Prostate gland (tissue), 2 donors: Measurements from ENCODE around the gene KREMEN1. TPM values are rescaled to one million over a fixed set of nuclear protein-coding genes. Genes with fewer than 3 reads are reported as not detected.

Source experiments
- DNase-seq: peaks from one replicate; pipeline ENCODE4 v3.0.0-alpha.2; 2019; ENCODE audit warnings: low spot score
- H3K27ac ChIP-seq, 2 donors: fragments of 200-600 bp; sonication (generic); 2 replicates each; pipeline ENCODE4 v1.5.1; 2017 to 2019
- H3K27me3 ChIP-seq: fragments of 200-600 bp; sonication (generic); replicated peaks from 2 replicates; pipeline ENCODE4 v1.5.1; 2019; ENCODE audit not compliant: insufficient read depth
- H3K36me3 ChIP-seq, 2 donors: fragments of 200-600 bp; sonication (generic); 1 replicate in 1 of 2; 2 replicates in 1 of 2; pipeline versions ENCODE4 v1.5.1 to v1.8.1; 2017 to 2019
- H3K4me1 ChIP-seq: fragments of 200-600 bp; sonication (generic); replicated peaks from 2 replicates; pipeline ENCODE4 v1.5.1; 2019
- H3K4me3 ChIP-seq, 2 donors: fragments of 200-600 bp; sonication (generic); 2 replicates each; pipeline ENCODE4 v1.5.1; 2017 to 2019
- H3K9me3 ChIP-seq: fragments of 200-600 bp; sonication (generic); 2 replicates; pipeline ENCODE4 v1.5.1; 2017
- CTCF ChIP-seq, 4 experiments: fragments of 200-600 bp in 2 of 4; fragments of 450-650 bp in 2 of 4; sonication (generic) in 2 of 4; IDR thresholded peaks; 1 replicate in 3 of 4; 2 replicates in 1 of 4; pipeline ENCODE4 v1.5.1; 2016 to 2019; ENCODE audit warnings: antibody characterized with exemption in 4 of 4, mild to moderate bottlenecking in 2 of 4, moderate library complexity in 2 of 4
- POLR2A ChIP-seq: fragments of 450-650 bp; IDR thresholded peaks from one replicate; pipeline ENCODE4 v1.6.1; 2016; ENCODE audit warnings: antibody characterized with exemption, mild to moderate bottlenecking
- POLR2AphosphoS5 ChIP-seq: sonication (generic); formaldehyde crosslinking; IDR thresholded peaks from one replicate; pipeline ENCODE4 v1.6.1; 2017; ENCODE audit warnings: antibody characterized with exemption
- WGBS: methylation state at CpG from one replicate; pipeline ENCODE4 v1.1.5; 2018; 5-methylcytosine and 5-hydroxymethylcytosine counted together
- intact Hi-C: fragments of 100-400 bp; cut with DNase I; formaldehyde crosslinking; loops from one replicate; pipeline ENCODE4 v1.14.2; 2022
- total RNA-seq, 2 donors: library from RNA; depleted of rRNA; stranded (reverse); fragments of >200 nt; gene quantifications; one replicate each; pipeline ENCODE4 v1.1.0, GENCODE V29; 2016

The KREMEN1 gene
- total RNA-seq, 2 donors from 2014 or later, result 19.3 to 49.0 TPM

DNA sequence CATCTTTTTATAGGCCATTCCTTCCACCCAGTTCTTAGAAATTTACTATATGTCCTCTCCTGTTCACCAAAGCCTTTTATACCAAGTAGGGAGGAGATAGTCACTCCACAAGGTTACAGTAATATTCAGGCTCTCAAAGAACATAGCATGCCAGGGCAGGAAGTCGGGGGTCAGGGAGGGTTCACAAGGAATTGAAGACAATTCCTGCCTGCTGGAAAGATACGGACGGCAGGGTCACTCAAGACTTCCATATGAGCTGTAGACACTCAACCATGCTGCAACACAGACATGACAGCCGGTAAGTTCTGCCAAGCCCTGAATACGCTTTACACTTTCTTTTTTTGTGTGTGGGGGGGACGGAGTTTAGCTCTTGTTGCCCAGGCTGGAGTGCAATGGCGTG lies 11.9 kb upstream of the KREMEN1 start:
- no peak for TF ChIP-seq CTCF (IDR thresholded peaks at IDR 0.05)
- no peak for TF ChIP-seq POLR2A
- TF ChIP-seq POLR2AphosphoS5, result no peak
- intact Hi-C loops, result no loop called here
- DNase-seq, result no peak
- Histone ChIP-seq H3K4me3 (no peak overlapping the region), H3K27ac (no peak overlapping the region), H3K27me3 (no peaks in the 10 kb centered on the region), H3K36me3 (no peaks in the 10 kb centered on the region), H3K4me1 (peaks cover 4% of the 10 kb centered on the region), H3K9me3 (no peaks in the 10 kb centered on the region)
- WGBS, result 71% methylated on average over 7 of the region's 7 CpGs

DNA sequence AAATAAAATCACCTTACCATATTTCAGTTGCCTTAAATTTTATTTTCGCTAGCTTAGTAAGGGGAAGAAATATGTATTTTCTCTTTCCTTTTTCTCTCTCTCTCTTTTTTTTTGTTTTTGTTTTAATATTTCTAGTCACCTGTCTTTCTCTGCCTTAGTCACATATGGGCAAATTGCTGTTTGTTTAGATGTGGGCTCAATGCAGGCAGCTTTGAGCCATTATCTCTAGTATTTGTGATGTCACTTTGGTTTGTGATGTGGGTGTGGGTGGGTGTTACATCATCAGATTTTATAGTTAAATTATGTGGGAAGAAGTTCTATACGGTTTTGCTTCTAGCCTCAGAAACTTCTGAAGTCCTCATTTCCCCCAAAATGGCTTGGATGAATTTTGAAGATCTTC lies 11.1 kb upstream of the KREMEN1 start, which contains the start of gene C22orf31:
Gene C22orf31, minus strand, starts transcription at position 59 of the 400 bp plus-strand sequence. Its CDS starts 39 bp downstream, at position 20.
- no peaks in the 10 kb centered on the region for H3K27me3 ChIP-seq
- intact Hi-C loops, result no loop called here
- H3K4me1 ChIP-seq, result peaks cover 4% of the 10 kb centered on the region
- TF ChIP-seq POLR2AphosphoS5, result no peak
- TF ChIP-seq POLR2A, result no peak
- no peak for TF ChIP-seq CTCF (IDR thresholded peaks at IDR 0.05)
- no peaks in the 10 kb centered on the region for H3K36me3 ChIP-seq
- H3K4me3 ChIP-seq, result no peak within 1 kb of the TSS
- DNase-seq, result no peak
- H3K27ac ChIP-seq, result no peak within 1 kb of the TSS
- 53% methylated on average over 2 of the region's 2 CpGs for WGBS
- no peaks in the 10 kb centered on the region for H3K9me3 ChIP-seq

DNA sequence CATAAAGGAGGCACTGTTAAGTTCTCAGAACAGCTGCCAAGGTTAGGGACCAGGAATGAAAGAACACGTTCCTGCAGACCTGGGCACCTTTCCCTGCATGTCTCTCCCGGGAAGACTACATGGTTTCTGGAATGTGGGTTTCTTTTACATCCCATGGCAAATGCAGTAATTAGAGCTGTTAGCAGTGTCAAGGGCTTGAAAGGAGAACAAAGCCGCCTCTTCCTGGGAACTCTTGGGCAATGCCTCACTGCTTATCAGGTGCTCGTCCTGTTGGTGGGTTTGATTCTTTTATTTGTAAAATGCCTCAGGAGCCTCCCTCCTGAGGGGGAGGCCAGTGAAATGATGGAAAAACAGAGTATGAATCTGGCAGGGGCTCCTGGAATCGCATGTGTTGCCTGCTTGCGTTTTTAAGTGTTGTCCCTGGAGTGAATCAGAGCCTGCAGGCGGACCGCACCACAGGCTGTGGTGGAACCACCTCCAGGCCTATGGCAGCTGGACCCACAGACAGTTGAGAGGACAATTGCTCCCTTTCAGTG lies 10.5 kb upstream of the KREMEN1 start:
- no peaks in the 10 kb centered on the region for H3K27me3 ChIP-seq
- H3K36me3 ChIP-seq, result no peaks in the 10 kb centered on the region
- no peak overlapping the region for H3K4me3 ChIP-seq
- H3K9me3 ChIP-seq, result no peaks in the 10 kb centered on the region
- peaks cover 4% of the 10 kb centered on the region for H3K4me1 ChIP-seq
- H3K27ac ChIP-seq, result no peak overlapping the region
- TF ChIP-seq POLR2AphosphoS5 (no peak), POLR2A (no peak), CTCF (IDR thresholded peaks at IDR 0.05) (no peak)
- 41% methylated on average over 8 of the region's 8 CpGs for WGBS
- DNase-seq, result no peak
- intact Hi-C loops, result no loop called here

- Histone ChIP-seq H3K36me3 (no peaks in the 10 kb centered on the region), H3K27me3 (no peaks in the 10 kb centered on the region), H3K4me3 (no peak overlapping the region), H3K9me3 (no peaks in the 10 kb centered on the region), H3K4me1 (no peaks in the 10 kb centered on the region), H3K27ac (no peak overlapping the region)
- TF ChIP-seq CTCF (IDR thresholded peaks at IDR 0.05), result no peak
- no peak for TF ChIP-seq POLR2AphosphoS5
- TF ChIP-seq POLR2A, result no peak
- intact Hi-C loops, result no loop called here
- DNase-seq, result no peak
- 36% methylated on average over 7 of the region's 7 CpGs for WGBS
Measured at GRCh38 chr22:29065468-29066190, 7.2 kb upstream of the KREMEN1 start.

DNA sequence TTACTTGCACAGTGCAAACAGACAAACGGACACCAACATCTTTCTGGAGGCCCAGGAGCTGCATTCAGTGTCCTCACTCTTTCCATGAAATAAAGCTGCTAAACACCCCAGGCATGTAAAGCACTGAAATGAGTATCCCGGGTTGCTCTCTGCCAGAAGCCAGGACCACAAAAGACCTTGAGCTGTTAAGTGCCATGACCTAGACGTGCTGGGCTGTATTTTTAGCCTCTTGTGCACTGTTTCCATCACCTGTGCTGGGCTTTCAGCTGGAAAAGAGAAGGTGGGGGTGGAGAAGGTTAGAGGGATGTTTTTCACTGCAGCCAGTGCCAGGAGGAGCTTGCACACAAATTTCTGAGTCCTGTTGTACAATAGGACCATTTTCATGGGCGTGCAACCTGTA lies 3.4 kb upstream of the KREMEN1 start:
- no peak for DNase-seq
- Histone ChIP-seq H3K27me3 (no peaks in the 10 kb centered on the region), H3K36me3 (no peaks in the 10 kb centered on the region), H3K9me3 (no peaks in the 10 kb centered on the region), H3K4me1 (peaks cover 7% of the 10 kb centered on the region), H3K4me3 (no peak overlapping the region), H3K27ac (no peak overlapping the region)
- 91% methylated on average over 4 of the region's 4 CpGs for WGBS
- intact Hi-C loops, result no loop called here
- no peak for TF ChIP-seq POLR2AphosphoS5
